Stimulated activated CD8-positive, alpha-beta memory T cell treated with anti-CD3 and anti-CD28 coated beads, Interleukin-15, amount 100 ng/mL, for 4 hours (primary cell): ENCODE measurements around the gene NPHP4.

ENCODE experiments used
- DNase-seq, 2 donors: peaks; one replicate each; pipeline ENCODE4 v3.0.0-alpha.2; 2020; ENCODE audit warnings: low read depth in 2 of 2

The NPHP4 gene

DNA sequence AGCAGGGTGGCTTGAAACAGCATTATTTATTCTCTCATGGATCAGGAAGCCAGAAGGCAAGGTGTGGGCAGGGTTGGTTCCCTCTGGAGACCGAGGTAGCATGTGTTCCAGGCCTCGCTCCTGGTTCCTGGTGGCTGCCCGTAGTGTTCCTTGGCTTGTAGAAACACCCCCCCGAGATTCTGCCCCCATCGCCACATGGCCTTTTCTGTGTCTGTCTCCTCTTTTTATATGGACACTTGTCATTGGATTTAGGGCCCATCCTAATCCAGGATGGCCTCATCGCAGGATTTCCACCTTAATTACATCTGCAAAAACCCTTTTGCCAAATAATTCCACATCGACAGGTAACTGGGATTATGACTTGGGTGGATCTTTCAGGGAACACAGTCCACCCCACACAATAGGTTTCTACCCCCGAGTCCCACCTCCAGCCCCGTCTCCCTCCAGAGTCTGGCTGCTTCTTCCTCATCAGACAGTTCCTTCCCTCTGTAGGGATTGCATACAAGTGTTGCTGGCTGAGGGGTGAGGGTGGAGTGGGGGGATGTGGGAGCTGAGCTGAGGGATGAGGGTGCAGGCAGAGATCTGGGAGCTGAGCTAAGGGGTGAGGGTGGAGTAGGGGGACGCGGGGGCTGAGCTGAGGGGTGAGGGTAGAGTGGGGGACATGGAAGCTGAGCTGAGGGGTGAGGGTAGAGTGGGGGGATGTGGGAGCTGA is 12.3 kb upstream of the NPHP4 start:
- DNase-seq, result no peak

DNA sequence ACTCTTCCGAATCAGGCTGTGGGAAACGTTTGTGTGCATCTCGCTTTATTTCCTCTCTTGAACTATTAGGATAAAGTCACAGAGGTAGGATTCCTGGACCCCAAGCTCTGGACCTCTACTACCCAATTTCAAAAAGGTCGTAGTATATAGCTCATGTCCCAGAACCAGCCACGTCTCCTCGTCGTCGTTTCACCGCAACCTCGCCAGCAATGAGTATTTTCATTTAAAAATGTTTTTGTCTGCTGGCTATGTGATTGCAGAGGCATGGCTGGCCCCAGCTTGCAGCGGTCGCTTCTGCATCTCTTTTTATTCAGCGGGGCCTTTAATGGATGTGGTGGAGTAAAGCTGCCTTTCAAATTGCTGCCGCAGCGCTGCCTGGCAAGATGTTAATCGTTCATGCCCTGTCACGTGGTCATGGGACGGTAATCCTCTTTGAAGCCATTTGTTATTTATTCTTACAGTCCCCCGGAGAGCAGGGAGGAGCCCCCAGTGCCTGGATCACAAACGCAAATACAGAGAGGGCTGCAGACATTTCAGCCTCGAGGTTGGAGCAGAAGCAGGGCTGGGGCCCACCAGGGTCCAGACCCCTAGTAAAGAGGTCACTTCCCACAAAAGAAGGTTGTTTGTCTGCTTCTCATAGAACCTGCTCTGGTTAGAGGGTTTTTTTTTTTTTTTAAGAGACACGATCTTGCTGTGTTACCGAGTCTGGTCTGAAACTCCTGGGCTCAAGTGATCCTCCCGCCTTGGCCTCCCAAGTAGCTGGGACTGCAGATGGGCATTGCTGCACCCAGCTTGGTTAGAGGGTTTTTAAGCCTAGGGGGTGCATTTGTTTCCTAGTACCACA is 11.6 kb upstream of the NPHP4 start:
- no peak for DNase-seq

DNA sequence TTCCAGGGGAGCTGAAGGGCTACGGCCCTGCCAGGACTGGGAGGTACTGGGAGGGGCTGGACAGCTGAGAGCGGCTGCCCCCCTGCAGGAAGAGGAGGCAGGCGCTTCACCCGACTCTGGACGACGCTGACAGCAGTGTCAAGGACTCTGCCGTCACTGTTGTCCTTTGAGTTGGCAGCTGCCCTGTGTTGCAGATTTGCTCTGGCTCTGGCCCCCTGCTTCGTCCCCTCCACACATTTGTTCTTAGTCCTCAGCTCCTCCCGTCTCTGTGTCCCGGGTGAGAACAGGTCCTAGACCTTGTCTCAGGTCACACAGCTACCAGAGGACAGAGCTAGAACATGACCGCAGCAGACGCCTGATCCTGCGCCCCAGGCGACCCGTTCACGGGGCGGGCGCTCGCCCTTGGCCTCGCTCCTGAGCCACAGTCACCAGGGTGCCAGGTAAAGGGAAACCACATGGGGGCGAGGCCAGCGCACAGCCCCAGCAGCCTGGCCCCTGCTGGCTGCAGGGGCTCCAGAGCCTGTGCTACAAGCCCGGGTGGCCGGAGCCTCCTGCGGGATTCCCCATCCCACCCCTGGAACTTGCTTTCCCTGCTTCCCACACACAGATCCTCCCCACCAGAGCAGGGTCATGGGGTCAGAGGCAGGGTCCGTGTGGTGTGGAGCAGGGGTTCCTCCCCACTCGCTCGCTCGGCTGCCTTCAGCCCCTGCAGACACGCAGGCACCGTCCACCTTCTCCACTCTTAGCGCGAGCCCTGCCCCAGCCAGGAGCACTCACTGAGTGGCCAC is 10.7 kb upstream of the NPHP4 start:
- DNase-seq, result no peak

DNA sequence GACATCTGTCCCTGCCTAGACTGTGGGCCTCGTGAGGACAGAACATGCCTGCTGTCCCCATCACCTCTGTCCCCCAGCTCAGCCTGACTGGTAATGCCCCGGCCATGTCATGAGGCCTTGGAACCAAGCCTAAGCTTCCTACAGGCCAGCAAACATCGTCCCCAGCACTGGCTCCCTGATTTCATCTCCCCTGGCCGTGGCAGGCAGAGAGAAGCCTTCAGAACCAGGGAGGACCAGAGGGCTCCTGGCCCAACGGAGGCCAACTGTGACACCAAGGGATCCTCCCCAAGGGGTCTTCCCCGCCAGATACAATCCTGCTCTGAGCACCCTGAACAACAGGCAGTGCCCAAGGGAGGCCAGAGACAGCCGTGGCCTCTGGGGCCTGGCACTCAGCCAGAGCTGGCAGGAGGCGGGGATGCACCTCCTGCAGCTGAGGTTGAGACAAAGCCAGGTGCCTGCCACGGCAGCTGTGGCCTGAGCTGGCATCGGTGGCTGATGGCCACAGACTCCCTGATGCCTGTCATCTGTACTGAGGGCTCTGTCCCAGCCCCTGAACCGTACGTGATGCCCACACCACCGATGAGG is 9.9 kb upstream of the NPHP4 start:
- no peak for DNase-seq

DNA sequence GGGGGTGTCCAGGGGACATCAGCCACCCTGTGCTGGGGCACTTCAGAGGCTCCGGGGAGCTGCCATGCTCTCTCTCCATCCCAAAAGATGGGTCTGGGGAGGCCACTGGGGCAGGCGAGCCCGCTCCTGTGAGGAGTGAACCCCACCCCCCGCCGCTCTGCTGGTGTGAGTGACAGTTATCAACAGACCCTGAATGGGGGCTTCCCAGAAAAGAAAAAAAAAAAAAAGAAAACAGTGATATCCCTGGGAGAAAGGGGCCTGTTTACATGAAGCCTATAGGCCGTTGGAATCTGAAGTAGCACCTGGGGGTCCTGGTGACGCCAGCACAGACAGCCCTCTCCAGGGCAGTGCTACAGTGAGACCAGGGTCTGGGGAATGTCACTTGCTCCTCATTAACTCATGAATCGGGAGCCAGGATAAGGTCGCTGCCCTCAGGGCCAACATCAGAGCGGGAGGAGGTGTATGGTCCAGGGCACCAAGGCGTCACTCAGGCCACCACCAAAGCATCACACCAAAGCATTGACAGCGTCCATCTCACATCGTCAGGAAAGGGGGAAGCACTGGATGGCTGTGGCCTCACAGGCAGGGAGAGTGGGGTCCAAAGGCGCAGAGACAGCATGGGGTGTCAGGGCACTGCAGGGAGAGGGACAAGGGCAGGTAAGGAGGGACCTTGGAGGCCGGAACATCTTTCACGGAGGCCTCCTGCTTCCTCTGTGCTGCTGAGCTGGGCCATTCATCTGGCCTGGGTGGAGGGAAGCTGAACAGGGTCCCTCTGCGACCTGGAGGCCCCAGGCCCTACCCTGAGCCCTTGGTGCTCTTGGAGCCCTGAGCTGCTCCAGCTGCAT is 8.4 kb upstream of the NPHP4 start:
- no peak for DNase-seq

DNA sequence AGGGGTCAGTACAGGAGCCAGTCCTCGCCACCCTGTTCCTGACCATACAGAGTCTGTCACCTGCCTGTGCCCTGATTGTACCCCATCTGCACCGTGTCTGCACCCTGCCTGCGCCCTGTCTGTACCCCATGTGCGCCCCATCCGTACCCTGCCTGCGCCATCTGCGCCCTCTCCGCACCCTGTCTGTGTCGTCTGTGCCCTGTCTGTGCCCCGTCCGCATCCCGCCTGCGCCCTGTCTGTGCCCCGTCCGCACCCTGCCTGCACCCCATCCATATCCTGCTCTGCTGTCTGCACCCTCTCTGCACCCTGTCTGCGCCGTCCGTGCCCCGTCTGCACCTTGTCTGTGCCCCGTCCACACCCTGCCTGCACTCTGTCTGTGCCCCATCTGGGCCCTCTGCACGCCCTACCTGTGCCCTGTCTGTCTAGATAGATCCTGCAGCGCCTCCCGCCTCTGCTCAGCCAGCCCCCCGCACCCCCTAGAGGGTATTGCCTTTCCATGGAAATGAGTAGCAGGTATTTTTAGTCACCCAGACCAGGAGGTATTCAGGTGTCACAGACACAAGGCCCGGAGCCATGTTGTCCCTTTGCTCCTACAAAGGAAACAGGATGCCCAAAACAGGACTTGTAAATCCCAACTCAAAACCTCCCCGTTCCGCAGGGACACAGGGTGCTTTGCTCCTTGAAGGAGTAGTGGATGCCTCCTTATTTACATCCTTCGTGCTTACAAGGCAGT is 7.7 kb upstream of the NPHP4 start:
- DNase-seq, result no peak

DNA sequence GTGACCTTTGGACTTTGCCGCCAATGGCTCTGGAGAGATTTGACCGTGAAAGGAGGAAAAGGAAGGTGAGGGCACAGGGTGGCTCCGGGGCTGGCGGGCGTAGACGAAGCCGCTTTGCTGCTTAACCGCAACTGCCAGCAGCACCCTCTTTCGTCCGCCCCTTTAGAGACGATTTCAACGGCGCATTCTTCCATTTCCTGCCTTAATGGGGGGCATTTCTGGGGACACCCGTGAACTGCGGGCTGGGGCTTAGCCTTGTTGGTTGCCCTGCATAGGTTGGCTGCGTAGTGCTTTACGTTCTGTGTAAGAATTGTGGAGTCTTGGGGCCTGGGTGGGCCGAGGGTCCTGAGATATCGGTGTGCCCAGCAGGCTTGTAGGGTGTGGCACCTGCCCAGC is 6.7 kb upstream of the NPHP4 start:
- DNase-seq, result no peak

DNA sequence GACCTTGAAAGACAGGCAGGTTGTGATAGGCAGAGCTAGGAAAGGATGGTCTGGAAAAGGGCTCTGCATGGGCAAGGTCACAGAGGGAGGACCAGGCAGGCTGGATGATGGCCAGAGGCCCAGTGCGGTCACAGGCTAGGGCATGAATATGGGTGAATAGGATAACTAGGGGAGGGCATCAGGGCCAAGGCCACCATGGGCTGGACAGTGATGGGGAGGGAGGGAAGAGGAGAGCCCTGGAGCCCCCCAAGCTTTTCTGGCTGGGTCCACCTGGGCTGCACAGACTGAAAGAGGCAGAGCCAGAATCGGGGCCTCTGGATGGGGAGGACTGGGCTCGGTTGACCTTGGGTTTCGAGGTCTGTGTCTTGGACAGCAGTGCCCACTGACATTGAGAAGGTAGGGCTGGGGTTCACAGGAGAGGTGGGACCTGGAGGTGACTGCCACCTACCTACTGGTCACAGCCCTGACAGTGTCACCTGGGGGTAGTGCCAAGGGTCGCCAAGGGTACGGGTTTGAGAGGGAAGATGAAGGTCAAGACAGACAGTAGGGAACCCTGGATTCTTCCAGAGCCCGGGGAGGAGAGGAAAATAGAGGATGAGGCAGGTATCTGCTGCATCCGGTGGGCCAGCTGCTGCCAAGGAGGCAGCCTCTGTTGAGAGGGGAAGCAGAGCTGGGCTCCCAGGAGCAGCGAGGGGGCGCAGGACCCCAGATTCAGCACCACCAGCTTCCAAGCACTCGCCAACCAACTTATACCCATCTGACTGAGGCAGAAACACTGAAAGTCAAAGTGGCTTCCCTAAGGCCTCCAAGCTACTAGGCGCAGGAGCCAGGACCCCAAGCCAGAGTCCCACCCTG is 6.1 kb upstream of the NPHP4 start:
- no peak for DNase-seq

DNA sequence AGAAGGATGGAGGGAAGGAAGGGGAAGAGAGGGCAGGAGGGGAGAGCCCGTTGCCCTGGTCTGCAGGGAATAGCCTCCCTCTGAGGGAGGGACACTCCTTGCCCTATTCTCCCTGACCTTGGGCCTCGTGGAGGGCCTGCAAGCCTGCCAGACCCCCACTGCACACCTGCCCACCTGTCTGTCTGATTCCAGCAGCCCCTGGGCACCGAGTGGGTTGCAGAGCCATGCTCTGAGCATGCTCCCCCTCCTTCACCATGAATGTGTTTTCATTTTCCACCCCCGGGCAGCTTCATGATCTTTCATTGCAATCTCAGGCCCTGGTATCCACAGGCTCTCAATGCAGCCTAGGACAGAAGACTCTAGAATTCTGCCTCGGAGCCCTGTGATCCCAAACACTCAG is 5.1 kb upstream of the NPHP4 start:
- no peak for DNase-seq

DNA sequence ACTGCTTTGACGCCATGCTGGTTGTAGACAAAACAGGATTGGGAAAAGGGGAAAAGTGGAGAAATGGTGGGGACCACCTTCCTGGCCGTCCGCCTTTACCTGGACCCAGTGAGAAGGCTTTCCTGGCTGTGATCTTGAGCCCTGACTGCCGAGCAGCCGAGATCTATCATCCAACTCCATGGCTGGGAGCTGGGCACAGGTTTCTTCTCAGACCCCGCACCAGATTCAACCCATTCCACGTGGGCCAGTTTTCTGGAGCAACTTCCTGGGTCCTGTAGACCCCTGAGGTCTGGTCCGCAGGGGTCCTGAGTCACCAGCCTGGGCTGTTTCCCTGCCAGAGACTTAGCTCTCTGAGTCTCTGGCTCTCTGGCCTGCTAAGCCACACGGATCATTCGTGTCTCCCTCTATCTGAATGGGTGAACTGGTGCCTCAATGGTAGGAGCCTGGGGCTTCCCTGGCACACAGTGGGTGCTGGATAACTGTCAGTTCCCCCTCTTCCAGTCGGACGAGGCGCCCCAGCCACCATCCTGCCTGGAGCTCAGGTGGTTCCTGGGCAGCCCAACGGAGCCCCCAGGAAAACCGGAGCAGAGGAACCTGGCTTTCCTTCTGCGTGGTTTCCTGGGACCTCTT is 4.5 kb upstream of the NPHP4 start:
- DNase-seq, result no peak

DNA sequence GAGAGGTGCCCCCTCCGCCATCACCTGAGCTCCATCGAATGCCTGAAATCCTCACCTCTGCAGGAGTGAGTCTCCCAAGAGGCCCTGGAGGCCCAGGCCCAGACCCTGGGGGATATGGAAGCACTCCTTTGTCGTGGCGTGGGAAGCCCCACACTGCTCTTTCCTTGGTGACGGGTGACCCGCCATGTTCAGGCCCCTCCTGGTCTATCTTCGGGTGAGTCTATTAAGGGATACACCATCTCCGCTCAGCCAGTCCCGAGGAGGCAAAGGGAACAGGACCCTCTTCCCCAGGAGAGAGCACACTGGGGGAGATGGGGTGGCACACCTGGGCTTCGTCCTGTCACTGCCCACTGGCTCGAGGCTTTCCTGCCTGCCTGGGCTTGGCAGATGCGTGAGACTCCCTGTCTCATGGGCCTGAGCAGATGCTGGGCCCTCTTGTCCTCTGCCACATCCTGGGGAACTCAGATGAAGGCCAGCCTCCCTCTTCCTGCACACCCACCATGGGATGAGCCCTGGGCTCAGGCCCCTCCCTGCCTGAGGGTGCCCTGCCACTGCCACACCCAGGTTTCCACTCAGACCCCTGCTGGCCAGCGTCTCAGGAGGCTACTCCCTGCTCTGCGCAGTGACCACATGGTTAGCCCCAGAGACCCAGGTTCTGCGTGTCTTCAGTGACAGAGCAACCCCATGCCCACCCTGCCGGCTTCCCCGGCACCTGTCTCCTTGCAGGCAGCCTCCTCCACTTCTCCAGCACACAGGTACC is 3.8 kb upstream of the NPHP4 start:
- DNase-seq, result no peak

DNA sequence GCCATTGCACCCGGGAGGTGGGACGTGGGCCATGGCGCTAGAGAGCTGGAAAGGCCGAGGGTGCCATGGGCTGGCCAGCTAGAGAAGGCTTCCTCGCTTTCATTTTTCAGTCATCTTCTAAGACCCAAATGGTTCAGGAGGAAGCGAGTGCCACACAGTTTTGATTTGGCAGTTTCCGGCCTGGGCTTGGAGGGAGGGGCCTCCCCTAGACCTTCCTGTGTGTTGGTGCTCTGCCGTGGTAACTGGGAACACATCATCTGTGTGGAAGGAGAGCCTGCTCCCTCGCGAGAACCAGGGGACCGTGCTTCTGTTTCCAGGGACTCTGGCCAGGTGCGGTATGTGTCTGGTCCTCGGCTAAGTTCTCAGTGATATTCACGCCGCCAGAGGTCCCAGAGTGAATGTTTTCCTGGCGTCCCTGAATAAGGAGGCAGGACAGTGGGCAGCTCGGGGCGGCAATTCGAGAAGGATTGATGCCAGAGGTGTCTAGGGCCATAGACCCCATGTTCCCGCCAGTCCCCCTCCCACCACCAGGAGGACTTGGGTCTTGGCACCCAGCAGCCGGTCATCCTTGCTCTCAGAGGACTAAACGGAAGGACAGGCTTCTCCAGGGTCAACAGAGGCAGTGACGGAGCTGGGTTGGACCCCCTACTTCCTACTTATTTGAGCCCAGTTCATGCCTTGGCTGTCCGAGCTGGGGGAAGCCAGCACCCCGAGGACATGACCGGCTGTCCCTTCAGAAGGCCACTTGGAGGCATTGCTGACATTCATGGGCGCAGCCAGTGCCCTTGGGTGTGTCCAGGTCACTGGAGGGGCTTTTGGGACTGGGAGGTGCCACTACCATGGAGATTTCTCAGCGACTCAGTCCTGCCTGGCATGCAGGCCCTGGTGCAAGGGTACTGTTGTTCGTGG is 2.7 kb upstream of the NPHP4 start:
- peak; percentile 27 to 50 for DNase-seq

DNA sequence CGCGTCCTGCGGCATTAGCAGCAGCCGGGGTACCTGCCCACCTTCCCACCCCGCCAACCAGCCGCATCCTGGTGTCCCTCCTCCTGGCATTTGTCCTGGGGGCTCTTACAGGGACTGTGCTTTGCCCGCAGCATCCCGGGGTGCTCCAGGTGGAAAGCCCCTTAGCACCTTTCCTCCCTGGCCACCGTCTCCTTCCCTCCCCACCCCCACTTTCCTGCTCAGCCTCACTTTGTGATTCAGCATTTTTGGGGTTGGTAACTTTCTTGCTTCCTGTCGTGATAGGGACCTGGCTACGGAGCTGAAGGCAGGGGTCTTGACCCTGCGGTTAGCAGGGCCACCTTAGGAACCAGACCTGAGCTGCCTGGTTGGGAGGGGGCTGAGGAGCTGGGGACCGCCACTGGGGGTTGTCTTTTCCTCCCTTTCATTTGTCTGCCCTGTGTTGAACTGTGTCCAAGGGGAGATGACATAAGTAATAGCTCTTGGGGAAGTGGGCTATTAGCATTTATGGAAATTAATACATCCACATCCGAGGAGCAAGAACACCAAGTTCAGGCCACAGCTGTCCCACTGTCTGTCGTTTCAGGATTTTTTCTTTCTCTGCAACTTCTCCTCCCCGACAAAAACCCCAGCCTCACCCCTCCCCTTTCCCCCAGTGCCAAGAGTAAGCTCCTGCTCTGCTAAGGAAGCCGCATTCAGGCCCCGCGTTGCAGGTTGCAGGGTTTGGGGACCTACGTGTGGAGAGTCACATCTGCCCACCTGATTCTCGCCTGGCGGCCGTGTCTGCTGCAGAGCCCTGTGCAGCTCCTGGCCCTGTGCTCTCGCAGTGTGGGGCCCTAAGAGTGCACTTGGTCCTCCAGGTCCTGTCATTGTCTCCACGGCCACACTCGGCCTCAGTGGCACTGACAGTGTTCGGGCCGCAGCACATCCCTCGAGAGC is 1.6 kb upstream of the NPHP4 start:
- DNase-seq, result no peak

DNA sequence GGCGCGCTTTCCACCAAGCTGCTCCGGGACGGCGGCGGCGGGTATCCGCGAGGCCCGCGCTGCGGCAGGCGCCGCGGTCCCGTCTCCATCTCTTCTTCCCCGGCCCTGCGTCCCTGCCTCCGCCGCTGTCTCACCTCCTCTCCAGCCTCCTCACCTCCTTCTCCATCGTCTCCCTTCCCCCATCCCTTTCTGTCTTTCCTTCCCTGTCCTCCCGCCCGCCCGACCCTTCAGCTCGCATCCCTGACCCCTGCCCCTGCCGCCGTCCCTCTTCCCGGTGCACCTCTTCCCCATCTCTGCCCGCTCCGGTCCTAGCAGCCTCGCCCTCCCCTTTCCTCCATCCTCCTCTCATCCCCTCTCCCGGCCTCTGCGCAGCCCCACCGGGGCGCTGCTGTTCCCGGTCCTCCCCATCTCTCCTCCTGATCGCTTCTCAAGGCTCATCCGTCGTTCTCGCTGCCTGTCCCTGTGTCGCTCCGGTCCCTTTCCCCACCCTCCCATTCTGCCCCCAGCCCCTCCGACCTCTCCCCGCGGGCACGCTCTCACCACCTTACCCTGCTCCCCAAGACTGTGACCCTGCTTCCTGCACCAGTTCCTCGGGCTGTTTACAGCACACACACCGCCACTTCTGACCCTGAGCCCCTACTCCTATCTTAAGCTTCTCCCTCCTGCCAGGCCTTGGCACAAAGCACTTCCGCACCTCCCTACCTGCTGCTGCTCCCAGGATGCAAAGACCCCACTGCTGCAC is 760 bp upstream of the NPHP4 start:
- no peak for DNase-seq

DNA sequence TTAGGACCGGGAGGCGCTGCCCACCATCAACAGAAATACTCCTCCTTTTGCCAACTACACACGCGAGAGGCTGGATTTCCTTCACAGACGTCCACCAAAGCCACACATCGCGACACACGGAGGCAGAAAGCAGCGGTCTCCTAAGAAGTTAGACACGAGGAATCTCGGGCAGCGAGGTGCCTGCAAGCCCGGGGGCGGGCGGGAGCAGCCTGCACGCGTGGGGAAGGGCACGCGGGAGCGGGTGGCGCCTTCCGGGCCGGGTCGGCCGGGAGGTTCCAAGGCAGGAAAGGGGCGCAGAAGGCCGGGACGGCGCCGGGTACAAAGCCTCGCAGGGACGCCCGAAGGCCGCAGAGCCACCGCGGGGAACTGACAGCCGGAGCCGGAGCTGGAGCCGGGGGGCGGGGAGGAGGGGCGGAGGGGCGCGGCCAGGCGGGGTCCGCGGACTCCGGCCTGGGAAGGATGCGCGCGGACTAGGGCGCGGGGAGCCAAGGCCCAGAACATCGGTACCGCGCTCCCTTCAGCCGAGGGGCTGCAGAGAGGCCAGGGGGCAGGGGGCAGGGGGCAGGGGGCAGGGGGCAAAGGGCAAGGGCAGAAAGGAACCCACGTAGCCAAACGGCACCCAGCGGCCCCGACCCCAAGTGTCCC is 722 bp downstream of the NPHP4 start:
- no peak for DNase-seq
